Occipital lobe (tissue), 2 donors: Measurements from ENCODE around the gene CHRNG. TPM values are rescaled to one million over a fixed set of nuclear protein-coding genes. Genes with fewer than 3 reads are reported as not detected.
"Not testable (repeated sequence)": the region's sequence is repeated elsewhere in the genome, so short reads cannot be mapped to it uniquely, and the experiment has no call there.

Experiments used
- DNase-seq: peaks from one replicate; lab custom pipeline; 2025; lab: John Stamatoyannopoulos, UW
- total RNA-seq: library from RNA; depleted of rRNA; stranded (reverse); fragments of >200 nt; gene quantifications from one replicate; pipeline ENCODE4 v1.2.3, GENCODE V29; 2014

CHRNG gene
- total RNA-seq, 1 donor from 2014 or later, result 0.16 TPM

DNA sequence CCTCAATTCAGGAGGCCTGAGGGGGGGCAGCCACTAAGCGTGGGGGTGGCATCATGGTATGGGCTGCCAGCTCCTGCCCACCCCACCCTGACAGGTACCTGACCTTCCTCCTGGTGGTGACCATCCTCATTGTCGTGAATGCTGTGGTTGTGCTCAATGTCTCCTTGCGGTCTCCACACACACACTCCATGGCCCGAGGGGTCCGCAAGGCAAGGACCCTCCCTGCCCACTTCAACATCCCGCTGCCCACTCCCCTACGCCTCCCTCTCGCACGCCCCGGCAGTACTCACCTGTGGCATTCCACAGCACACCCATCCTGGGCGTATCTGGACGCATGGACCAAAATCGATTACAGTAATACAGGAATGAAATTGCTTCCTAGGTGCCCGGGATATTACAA, 4.0 kb downstream of the CHRNG start:
- no peak for DNase-seq

GRCh38 chr2:232543928-232544631, 4.6 kb downstream of the CHRNG start:
- no peak for DNase-seq

- no peak for DNase-seq
These were observed 5.2 kb downstream of the CHRNG start for GRCh38 chr2:232544674-232545073.

- no peak for DNase-seq
These were observed 6.3 kb downstream of the CHRNG start for GRCh38 chr2:232545511-232546375.

GRCh38 chr2:232547991-232548390, 8.5 kb downstream of the CHRNG start:
- no peak for DNase-seq

DNA sequence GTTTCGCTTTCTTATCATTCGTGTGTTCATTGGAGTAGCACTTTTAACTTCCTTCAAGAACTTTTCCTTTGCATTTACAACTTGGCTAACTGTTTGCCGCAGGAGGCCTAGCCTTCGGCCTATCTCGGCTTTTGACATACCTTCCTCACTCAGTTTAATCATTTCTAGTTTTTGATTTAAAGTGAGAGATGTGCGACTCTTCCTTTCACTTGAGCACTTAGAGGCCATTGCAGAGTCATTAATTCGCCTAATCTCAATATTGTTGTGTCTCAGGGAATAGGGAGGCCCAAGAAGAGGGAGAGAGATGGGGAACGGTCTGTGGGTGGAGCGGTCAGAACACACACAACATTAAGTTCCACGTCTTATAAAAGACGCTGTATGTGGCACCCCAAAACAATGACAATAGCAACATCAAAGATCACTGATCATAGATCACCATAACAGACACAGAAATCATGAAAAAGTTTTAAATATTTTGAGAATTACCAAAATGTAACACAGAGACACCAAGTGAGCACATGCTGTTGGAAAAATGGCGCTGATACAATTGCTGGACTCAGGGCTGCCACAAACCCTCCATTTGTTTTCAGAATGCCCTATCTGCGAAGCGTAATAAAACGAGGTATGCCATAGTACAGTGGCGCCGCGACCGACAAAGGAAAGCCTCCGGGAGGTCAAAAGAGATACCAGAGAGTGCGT, 10.3 kb downstream of the CHRNG start:
- DNase-seq, result no peak

DNA sequence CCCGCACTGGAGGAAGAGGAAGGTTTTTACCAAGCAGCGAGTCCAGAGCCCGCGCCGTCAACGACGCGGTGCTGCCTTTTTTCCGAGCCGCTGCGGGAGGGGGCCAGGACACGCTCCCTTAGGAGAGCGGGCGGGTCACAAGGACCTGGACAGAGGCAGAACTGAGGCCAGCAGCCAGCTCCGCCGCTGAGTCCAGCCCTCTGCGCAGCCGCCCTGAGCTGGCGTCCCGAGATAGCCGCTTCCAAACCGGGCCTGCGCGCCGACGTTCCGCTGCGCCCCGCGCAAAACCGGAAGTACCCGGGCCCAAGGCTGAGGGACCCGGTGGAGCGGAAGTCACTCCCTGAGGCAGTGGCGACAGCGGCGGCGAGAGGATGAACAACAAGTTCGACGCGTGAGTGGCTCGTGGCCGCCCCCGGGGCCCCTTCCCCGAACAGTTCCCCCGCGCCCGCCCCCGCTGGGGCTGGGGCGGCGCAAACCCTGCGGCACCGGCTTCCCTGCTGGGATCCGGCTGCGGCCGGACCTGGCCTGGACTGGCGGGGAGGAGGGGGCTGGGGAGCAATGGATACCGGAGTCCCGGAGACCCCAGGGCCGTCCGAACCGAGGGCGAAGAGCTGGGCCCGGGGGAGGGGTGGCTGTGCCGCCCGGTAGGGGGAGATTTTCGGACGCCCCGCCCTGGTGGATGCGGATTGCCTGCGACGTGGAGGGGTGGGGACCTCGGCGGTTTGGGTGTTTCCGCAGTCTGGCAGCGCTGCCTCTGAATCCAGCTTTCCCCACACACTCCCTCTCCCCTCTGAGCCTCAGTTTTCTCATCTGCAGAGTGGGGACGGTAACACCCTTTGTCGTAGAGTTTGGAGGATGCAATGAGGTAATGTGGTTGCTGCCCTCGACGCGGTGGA, 11.1 kb downstream of the CHRNG start, which contains the start of the genes EIF4E2 and TIGD1:
TSS of gene EIF4E2 (plus strand) at position 336 of the 896 bp plus-strand sequence. CDS start at position 372, 36 bp downstream.
TSS of gene TIGD1 (minus strand) at position 204 of the 896 bp plus-strand sequence. CDS start 675 bp downstream, outside the sequence.
- DNase-seq, result peak; percentile 93

- DNase-seq, result no peak
These were observed 11.8 kb downstream of the CHRNG start for GRCh38 chr2:232551250-232551638.

DNA sequence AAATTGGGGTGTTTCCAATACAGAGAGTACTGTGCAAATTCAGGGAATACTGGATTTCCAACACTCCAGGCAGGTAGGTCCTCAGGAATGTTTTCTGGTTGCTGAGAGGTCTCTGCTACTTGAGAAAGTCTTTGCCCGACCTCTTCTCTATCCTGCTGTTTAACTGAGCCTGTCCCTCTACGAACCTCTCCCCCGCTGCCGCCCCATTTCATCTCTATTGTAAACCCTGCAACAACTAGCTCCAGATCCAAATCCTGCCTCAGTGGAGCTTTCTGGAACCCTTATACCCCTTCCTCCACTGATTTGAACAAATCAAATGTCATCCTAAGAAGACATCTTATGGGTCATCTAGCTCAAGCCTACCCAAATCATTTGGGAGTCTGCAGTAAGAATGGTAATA, 12.3 kb downstream of the CHRNG start:
- DNase-seq, result no peak

DNA sequence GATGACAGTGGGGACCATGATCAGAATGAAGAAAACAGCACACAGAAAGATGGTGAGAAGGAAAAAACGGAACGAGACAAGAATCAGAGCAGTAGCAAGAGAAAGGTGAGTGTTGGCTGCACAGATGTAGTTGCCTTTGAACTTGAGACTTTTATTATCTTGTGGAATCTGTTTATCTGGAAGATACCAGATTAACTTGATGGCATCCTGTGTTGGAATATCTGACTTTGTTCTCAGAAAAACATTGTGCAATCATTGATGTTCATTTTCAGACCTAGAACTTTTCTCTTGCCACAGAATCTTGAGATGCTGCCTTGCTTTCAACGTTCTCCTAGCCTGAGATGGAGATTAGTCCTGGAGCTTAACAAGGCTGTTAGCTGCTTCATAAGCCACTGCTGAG, 16.9 kb downstream of the CHRNG start:
- no peak for DNase-seq

- no peak for DNase-seq
These were observed 23.1 kb downstream of the CHRNG start for GRCh38 chr2:232562515-232563151.

- no peak for DNase-seq
These were observed 24.1 kb downstream of the CHRNG start for GRCh38 chr2:232563580-232563979.

GRCh38 chr2:232567721-232568120, 28.2 kb downstream of the CHRNG start:
- no peak for DNase-seq

GRCh38 chr2:232568161-232568560, 28.7 kb downstream of the CHRNG start:
- DNase-seq, result no peak

GRCh38 chr2:232569541-232569940, 30.0 kb downstream of the CHRNG start:
- DNase-seq, result no peak

DNA sequence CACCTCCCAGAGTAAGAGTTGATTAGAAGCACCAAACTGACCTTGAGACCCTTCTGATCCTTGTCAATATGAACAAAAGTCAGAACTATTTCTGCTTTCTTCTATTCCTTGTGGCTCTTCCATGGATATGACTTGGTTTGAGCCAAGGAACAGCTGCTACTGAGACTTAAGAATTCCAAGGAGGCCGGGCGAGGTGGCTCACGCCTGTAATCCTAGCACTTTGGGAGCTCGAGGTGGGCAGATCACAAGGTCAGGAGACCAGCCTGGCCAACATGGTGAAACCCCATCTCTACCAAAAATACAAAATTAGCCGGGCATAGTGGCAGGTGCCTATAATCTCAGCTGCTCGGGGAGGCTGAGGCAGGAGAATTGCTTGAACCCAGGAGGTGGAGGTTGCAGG, 31.0 kb downstream of the CHRNG start:
- DNase-seq, result not testable (repeated sequence)

DNA sequence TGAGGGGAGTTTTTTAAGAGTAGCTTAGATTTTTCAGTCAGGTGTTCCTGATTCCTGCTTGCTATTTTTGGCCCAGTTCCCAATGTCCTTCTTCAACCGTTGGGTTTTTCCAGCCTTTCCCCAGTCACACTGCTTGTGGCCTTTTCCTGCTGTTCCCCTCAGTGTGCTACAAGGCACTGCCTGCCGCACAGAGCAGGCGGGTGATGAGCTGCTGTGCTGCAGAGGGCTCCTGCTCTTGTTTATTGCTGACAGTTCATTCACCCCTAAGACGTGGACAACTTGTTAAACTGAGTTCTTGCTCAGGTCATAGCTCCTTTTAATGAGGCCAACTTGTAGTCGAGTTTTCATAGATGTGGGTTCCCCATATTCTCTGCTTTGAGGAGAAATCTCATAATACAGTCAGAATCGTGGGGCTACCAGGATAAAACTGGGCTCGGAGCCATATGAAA, 31.6 kb downstream of the CHRNG start:
- DNase-seq, result no peak

- no peak for DNase-seq
These were observed 33.5 kb downstream of the CHRNG start for GRCh38 chr2:232573042-232573441.

DNA sequence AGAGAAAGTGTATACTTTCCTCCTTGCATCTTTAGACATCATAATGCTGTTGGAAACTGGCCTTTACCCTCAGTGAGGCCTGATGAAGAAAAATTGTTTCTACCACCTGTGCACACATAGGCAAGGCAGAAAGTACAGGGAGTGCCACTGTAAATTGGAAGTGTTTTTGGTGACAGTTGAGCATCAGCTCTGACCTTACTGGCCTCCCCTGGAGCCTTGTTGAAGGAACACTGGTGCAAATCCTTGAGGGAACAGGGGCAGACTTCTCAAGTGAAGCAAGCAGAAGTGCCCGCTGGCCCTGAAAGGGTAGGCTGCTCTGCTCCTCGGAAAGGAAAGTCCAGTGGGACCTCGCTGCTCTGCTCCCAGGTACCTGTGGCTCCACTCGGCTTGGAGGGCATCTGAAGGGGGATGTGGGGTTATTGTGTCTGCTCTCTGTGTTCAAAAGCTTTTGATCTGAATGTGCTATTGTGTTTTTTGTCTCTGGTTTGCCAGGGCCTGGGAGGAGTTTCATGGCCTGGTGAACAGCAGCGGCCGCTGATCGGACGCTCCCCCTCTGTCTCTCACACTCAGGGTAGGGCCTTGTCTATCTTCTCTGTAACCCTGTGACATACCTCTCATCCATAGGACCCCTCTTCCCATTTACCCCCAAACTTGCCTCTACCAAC, 34.4 kb downstream of the CHRNG start:
- DNase-seq, result no peak
